Measurements from ENCODE around the gene KIAA0513.
A peak's percentile ranks its signal among the peaks of the same experiment; 100 is the strongest.
"Not testable (repeated sequence)": the region's sequence is repeated elsewhere in the genome, so short reads cannot be mapped to it uniquely, and the experiment has no call there.

The KIAA0513 gene

GRCh38 chr16:85051683-85052082 is 24.1 kb downstream of the KIAA0513 start:
- DNase-seq, result no peak

- no peak for DNase-seq
Measured at GRCh38 chr16:85052536-85052935, 24.9 kb downstream of the KIAA0513 start.

GRCh38 chr16:85054321-85054720 is 26.7 kb downstream of the KIAA0513 start:
- DNase-seq, result not testable (repeated sequence)

GRCh38 chr16:85054948-85055492 is 27.4 kb downstream of the KIAA0513 start:
- no peak for DNase-seq

GRCh38 chr16:85055493-85056210 is 28.1 kb downstream of the KIAA0513 start:
- no peak for DNase-seq

GRCh38 chr16:85056211-85056748 is 28.7 kb downstream of the KIAA0513 start:
- no peak for DNase-seq

- DNase-seq, result peak; percentile 3
Measured at GRCh38 chr16:85057212-85057889, 29.8 kb downstream of the KIAA0513 start.

- peak; percentile 44 for DNase-seq
Measured at GRCh38 chr16:85057948-85058347, 30.4 kb downstream of the KIAA0513 start.

GRCh38 chr16:85058909-85059308 is 31.3 kb downstream of the KIAA0513 start:
- no peak for DNase-seq

- DNase-seq, result no peak
Measured at GRCh38 chr16:85061566-85061965, 34.0 kb downstream of the KIAA0513 start.

GRCh38 chr16:85062323-85062722 is 34.7 kb downstream of the KIAA0513 start:
- DNase-seq, result no peak

GRCh38 chr16:85062845-85063244 is 35.2 kb downstream of the KIAA0513 start:
- no peak for DNase-seq

GRCh38 chr16:85064186-85064585 is 36.6 kb downstream of the KIAA0513 start:
- no peak for DNase-seq

- no peak for DNase-seq
Measured at GRCh38 chr16:85065099-85065498, 37.5 kb downstream of the KIAA0513 start.

GRCh38 chr16:85066346-85066885 is 38.8 kb downstream of the KIAA0513 start:
- no peak for DNase-seq

GRCh38 chr16:85067024-85067423 is 39.4 kb downstream of the KIAA0513 start:
- DNase-seq, result no peak

- DNase-seq, result no peak
Measured at GRCh38 chr16:85067426-85067825, 39.8 kb downstream of the KIAA0513 start.

- no peak for DNase-seq
Measured at GRCh38 chr16:85068746-85069145, 41.2 kb downstream of the KIAA0513 start.

- DNase-seq, result no peak
Measured at GRCh38 chr16:85069171-85069570, 41.6 kb downstream of the KIAA0513 start.

GRCh38 chr16:85072076-85072860 is 44.7 kb downstream of the KIAA0513 start:
- no peak for DNase-seq

- peak; percentile 17 for DNase-seq
Measured at GRCh38 chr16:85072947-85073346, 45.4 kb downstream of the KIAA0513 start.

- no peak for DNase-seq
Measured at GRCh38 chr16:85074225-85074914, 46.8 kb downstream of the KIAA0513 start.
